Measurements from ENCODE around the gene KCNAB1.

Gene KCNAB1

GRCh38 chr3:156373654-156374053 is 253.3 kb downstream of the KCNAB1 start:
- DNase-seq (ENCODE audit: low spot score), result no peak

- no peak for DNase-seq (ENCODE audit: low spot score)
Observed at GRCh38 chr3:156376199-156376598, 255.8 kb downstream of the KCNAB1 start.

GRCh38 chr3:156377266-156377665 is 256.9 kb downstream of the KCNAB1 start:
- DNase-seq (ENCODE audit: low spot score), result no peak

GRCh38 chr3:156377718-156378117 is 257.3 kb downstream of the KCNAB1 start:
- no peak for DNase-seq (ENCODE audit: low spot score)

DNA sequence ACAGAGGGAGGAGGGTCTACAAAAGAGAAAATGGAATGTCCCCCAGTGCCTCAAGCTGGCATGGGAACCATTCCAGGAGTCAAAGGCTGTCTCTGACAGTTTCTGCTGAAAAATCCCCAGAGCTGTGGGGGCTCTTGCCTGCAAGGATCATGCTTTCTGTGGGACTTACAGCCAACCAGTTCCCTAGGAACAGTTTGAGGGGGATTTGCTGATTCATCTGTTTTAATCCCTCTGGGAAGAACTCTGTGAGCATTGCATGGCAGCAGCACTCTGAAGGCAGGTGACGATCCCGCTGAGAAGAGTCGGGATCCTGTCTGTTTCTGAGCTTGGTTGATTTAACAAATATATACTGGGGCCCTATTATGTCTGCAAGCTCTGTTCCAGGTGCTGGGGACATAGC is 258.5 kb downstream of the KCNAB1 start:
- no peak for DNase-seq (ENCODE audit: low spot score)

DNA sequence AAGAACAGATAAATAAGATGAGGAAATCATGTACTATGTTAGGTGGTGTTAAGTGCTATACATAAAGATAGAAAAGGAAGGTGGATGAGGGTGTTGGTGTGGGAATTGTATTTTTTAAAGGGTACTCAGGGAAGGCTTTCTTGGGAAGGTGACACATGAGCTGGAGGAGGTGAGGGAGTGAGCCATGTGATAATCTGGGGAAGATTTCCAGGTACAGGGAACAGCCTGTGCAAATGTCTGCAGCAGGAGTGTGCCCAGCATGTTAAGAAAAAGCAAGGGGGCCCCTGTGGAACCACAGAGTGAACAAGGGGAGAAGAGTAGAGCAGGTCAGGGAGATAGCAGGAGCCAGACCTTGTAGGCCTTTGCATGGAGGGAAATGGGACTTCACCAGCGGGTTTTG is 258.9 kb downstream of the KCNAB1 start:
- DNase-seq (ENCODE audit: low spot score), result no peak

DNA sequence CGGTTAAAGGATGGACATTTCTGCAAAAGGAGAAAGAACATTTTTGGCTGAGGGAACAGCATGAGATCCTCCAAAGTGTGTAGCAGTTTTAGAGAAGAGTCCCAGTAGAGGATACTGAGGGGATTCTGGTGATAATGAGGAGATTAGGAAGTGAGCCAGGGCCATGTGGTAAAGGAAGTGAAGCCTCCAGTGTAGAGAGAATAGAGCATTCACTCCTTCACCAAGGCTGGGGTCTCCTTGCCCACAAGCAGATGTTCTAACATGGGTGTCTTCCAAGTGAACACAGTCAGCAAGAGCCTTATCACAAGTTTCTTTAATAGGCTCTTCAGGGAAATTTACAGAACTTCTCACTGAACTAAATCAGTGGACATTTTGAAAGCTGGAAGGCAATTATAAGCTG is 260.9 kb downstream of the KCNAB1 start:
- DNase-seq (ENCODE audit: low spot score), result no peak

GRCh38 chr3:156382458-156383346 is 262.3 kb downstream of the KCNAB1 start:
- peak; percentile 36 for DNase-seq (ENCODE audit: low spot score)

DNA sequence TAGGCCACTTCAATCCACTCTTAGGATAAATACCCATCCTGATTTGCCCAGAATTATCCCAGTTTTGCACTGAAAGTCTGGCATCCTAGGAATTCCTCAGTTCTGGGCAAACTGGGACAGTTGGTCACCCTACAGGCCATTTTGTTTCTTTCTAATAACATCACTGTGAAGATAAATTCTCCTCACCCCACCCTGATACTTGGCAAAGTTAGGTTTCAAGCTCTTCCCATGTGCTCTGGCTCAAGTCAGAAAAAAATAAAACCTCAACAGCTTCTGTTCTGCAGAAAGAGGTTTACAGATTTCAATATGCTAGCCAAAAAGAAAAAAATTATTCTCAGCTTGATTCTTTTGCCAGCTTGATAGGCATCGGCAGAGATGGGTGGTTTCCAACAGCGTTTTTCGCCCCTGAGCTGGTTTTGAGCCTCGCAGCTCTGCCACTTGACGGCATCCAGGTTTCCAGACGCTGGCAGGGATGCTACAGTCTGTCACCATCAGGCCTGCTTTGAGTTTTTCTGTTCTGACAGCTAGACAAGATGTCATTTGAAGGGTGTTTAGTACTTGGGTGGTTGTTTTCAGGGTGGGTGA is 263.2 kb downstream of the KCNAB1 start:
- DNase-seq (ENCODE audit: low spot score), result no peak

- DNase-seq (ENCODE audit: low spot score), result no peak
Observed at GRCh38 chr3:156388497-156389448, 268.4 kb downstream of the KCNAB1 start.

GRCh38 chr3:156389449-156389950 is 269.1 kb downstream of the KCNAB1 start:
- DNase-seq (ENCODE audit: low spot score), result no peak

DNA sequence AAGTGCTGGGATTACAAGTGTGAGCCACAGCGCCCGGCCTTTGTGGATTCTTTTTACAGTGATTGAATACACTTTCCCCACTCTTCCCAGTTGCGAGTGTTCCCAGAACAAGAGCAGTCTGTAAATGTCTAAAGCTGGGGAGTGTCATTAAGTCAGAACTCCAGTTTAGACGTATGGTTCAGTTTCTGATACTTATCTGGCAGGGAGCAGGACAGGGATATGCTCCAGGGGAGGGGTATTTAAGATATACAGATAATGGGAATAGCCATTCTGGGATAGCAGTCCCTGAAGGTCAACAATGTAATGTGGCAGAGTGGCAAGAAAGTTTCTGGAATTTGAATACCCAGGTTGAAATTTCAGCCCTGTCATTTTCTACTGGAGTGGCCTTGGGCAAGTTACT is 270.5 kb downstream of the KCNAB1 start:
- no peak for DNase-seq (ENCODE audit: low spot score)

GRCh38 chr3:156395961-156396710 is 275.8 kb downstream of the KCNAB1 start:
- DNase-seq (ENCODE audit: low spot score), result no peak

DNA sequence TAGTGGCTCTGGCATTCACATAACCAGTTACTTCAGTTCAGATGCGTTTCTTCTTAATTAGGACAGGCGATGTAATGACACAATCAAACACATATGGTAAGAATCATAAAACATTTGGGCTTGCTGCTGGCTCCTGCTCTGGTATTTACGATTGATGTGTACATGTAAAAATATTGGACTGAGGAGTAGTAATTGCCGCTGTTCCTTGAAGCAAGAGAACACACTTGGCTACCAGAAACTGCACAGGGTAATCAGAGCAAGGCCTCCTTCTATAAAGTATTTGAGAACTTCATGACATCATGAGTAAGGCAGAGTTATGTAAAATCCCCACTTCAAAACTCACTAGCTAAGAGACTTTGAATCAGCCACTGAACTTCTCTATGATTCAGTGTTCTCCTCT is 276.5 kb downstream of the KCNAB1 start:
- DNase-seq (ENCODE audit: low spot score), result no peak

- DNase-seq (ENCODE audit: low spot score), result no peak
Observed at GRCh38 chr3:156397534-156397933, 277.2 kb downstream of the KCNAB1 start.

GRCh38 chr3:156400062-156400461 is 279.7 kb downstream of the KCNAB1 start:
- DNase-seq (ENCODE audit: low spot score), result no peak

DNA sequence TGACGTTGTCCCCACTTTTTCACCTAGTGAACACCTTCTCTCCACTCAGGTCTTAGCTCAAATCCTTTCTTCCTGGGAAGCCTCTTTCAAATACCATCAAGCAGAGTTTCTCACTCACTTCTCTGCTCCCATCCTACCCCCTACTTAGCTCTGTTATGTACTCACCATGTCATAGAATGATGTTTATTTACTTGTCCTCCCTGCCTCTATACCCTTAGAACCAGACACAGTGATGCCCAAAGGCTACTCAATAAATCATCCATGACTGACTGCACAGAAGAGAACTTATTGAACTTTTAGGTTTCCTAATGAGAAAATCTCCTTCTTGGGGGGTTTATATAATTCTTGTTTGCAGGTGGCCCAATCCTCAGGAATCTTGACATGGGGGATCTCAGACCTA is 280.4 kb downstream of the KCNAB1 start:
- no peak for DNase-seq (ENCODE audit: low spot score)

DNA sequence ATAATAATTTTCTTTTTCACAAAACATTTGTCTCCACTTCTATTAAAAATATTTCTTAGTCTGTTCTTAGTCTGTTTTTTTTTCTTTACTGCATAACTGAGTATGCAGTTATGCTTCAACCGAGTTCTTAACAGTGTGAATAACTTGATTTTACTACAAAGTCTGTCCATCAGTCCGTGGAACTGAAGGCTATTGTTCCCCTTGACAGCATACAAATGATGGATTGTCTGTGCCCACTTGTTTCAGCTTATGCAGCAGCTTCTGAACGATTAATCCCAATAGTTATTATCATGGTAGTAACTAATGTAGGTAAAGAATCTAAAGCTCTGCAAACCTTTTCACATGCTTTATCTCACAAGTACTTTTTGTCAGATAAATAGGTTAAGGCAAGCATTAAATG is 283.8 kb downstream of the KCNAB1 start:
- DNase-seq (ENCODE audit: low spot score), result no peak

DNA sequence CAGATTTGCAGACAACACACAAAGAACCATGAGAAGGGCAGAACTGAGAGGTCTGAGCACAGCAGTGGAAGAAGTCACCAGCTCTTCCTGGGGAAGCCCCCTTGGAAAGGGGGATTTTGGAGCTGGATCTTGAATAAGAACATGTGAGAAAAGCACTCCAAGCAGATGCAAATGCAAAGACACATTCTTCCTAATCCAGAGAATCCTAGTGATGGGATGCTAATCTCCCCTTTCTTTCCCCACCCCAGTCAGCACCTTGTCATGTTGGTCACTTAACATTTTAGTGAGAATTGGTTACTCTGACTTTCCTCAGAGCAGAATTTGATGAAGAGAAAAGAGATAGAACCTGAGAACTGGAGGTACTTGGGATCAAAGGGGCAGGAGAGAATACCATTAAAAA is 286.0 kb downstream of the KCNAB1 start:
- no peak for DNase-seq (ENCODE audit: low spot score)

DNA sequence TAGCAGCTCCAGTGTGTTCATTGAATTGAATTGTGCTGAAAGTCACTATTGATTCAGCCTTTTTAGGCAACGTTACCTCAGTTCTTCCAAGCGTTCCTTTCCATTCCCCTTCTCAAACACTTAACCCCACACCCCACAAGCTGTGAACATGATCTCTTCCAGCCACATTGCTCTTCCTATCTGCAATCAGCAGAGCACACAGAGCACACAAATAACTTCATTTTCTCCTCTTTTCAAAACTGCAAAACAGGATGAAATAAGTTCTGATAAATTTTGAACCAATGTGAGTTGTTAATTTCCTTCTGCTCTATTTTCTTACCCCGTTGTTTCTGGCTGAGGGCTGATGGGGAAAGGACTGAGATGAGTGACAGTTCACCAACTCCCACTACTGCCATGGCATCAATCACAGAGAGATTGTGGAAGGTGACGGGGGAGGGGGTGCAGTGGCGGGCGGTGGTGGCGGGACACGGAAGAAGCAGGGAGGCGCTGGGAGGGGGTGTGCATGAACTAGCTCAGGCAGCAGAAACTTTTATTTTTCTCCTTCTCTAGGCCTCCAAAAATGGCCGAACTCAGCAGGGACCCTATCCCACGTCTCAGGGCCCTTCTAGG is 287.3 kb downstream of the KCNAB1 start:
- DNase-seq (ENCODE audit: low spot score), result no peak

- DNase-seq (ENCODE audit: low spot score), result no peak
Observed at GRCh38 chr3:156409694-156410093, 289.3 kb downstream of the KCNAB1 start.

All from LoVo (cell line).